Activated CD8-positive, alpha-beta memory T cell treated with anti-CD3 and anti-CD28 coated beads for 4 hours (primary cell): Measurements from ENCODE around the gene ISG20.

Experiments
- DNase-seq, 2 donors: peaks; one replicate each; pipeline ENCODE4 v3.0.0-alpha.2; 2020; ENCODE audit warnings: low read depth in 2 of 2

Gene ISG20

DNA sequence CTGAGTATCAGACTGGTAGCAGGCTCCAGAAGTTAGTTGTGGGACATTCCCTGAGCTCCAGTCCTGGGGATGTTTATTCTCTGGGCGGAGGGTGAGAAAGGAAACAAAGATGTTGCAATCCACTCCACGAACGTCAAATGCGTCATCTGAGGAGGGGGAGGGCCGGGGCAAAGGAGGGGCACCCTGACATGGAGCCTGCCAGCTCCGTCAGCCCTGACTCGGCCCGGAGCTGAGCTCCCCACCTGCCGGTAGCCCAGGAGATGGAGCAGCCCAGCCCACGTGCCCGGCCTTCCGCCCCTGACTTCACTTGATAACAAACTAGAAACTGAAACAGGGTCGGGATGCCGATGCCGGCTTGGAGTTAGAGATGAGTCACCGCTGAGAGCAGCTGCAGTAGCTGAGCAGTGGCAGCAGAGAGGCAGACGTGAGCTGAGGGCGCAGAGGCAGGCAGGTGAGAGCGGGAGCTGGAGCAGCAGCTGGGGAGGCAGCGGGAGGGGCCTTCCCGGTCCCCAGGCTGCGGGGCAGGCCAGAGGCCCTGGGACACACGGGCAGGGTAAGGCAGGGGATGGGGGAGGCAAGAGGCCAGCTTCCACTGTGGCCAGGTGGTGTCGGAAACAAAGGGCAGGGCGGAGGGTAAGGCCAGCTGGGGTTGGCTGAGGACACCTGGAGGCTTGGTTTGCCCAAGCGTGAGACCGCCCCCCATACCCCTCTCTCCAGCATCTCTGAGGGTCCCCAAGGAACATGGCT, at the start of gene ISG20:
TSS of gene ISG20 (plus strand) at position 391 of the 747 bp plus-strand sequence. CDS start at position 742, 351 bp downstream.
- DNase-seq: peak; percentile 92 to 98

DNA sequence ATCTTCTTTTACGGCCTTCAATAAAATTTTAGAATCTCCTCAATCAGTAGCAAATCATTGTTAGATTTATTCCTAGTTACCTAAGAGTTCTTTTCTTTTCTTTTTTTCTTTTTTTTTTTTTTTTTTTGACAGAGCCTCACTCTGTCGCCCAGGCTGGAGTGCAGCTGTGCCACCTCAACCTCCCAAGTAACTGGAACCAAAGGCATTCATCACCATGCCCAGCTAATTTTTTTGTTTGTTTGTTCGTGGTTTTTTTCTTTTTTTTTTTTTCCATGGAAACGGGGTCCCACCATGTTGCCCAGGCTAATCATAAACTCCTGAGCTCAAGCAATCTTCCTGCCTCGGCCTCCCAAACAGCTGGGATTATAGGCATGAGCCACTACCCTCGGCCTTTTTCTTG, 48.1 kb upstream of the ISG20 start:
- no peak for DNase-seq

- no peak for DNase-seq
Observed at GRCh38 chr15:88591384-88591783, 47.4 kb upstream of the ISG20 start.

GRCh38 chr15:88603885-88604284, 34.9 kb upstream of the ISG20 start:
- no peak for DNase-seq

- DNase-seq: no peak
Observed at GRCh38 chr15:88604381-88605188, 34.2 kb upstream of the ISG20 start.

DNA sequence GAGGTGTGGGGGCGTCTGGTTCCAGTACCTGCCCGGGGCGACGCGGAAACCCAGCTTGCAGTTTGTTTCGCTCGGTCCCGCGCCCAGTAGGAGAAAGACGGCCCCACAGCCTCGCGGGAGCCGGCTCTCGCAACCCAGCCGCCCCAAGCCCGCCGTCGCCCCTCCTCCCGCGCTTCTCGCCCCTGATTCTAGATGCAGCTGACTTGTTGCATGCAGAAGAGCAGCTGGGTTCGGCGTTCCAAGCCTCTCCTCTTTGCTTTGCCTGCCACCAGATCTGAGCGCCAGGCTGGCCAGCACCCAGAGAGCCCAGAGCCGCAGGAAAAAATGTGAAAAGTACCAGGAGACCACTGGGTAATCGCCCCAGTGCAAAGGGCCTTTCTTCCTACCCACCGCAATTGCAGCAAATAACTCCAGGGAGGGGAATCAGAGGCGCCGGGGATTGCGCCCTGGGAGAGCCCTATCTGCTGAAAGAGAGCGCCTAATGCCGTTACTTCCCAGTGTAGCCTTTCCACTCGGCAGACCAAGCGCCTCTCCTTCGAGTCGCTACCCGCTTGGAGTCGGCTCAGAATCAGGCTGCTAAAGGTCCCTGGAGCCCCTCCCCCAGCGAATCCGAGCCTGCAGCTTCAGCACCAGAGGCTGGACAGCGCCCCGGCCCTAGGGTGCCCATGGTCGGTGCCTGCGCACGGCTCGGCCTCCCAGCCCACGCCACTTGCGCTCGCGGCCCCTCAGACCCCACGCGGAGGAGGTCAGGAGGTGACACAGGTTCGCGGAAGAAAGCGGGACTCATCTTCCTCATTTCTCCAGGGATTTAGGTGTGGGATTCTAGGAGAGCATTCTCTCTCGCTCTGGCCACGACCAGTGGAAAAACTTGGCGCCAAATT, 33.4 kb upstream of the ISG20 start:
- DNase-seq: no peak

DNA sequence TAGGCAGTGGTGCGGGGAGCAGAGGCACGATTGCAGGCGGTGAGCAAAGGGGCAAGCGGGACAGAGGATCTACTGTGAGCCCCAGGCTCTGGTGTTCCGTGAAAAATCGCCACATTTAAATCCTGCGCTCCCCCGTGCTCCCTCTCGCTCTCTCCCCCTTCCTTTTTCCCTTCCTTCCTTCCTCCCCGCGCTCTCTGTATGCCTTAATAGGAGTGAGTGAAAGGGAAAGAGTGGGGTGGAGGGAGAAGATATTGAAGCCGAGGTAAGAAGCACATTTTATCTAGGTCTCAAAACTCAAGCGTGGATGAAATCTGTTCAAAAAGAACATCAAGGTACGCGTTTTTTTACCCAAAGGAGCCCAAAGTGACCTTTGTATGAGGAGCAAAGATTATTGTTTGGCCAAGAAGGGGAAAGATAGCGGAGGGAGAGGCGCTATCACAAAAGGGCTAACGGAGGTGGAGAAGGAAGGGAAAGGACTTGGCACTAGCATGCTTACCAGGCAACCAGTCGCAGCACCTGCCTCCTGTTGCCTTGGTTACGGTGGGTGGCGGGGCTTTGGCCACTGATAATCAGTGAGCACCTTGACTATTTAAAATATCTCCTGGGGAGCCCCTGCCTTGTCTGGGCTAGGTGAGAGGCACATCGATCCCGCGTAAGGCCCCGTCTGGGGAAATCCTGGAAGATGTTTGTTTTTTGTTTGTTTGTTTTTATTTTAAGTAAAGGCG, 32.6 kb upstream of the ISG20 start:
- no peak for DNase-seq

DNA sequence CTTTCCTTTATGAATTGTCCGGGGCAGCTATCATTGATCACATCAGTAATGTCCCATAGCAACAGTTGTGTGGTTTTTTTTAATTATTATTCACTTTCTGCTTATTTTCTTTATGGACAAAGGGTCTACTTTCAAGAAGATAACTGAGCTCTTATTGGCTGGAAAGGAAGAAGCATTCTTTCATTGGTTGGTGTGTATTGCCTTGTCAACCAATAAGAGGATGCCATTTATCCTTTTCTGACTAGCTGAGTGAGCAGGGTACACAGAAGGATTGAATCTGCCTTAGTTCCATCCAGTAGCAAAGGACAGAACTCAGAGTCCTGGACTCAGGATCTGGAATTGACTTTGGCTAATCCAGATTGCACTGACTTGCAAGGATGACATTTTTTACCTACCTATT, 30.9 kb upstream of the ISG20 start:
- DNase-seq: no peak

DNA sequence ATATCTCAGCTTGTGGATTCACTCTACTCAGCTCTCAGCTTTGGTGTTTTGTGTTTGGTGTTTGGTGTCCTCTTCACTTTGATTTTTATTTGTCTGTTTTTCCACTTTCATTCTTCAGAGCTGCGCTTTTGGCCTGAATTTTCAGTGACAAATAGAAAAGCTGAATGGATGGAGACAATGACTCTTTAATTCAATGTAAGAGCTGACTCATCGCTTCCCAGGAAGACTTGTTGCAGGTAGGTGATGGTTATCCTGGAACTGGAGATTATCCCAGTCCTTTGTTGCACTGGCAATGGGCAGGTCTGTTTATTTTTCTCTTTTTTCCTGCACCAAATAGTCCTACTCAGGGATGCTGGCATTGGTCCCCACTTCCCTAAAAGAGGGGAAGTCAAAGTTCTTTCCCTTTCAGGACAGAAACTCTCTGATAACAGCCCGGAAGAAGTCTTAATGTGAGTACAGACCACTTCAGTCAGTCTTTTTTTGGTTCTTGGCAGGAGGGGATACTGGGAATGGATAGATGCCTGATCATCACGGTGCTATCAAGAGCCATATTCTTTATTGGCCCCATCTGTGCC, 30.1 kb upstream of the ISG20 start:
- DNase-seq: no peak

- DNase-seq: no peak
Observed at GRCh38 chr15:88609344-88610090, 29.3 kb upstream of the ISG20 start.

GRCh38 chr15:88610701-88611231, 28.1 kb upstream of the ISG20 start:
- no peak for DNase-seq

DNA sequence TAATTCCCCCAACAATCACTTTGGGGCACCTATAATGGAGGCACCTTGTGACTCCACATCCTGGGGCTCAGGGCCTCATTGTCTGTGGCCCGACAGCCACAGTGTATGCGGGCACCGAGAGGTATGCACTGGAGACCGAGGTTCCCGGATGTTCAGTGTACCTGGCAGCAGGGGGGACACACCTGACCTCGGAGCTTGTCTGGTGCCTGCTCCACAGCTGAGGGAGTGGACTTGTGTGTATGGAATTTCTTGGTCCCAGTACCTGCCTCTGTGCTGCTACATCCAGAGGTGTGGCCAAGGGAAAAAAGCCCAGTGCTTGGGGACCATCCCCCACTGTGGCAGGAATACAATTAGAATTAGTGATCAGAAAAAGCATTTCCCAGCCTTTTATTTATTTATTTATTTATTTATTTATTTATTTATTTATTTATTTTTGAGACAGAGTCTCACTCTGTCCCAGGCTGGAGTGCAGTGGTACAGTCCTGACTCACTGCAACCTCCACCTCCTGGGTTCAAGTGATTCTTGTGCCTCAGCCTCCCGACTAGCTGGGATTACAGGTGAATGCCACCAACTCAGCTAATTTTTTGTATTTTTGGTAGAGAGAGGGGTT, 26.5 kb upstream of the ISG20 start:
- no peak for DNase-seq

DNA sequence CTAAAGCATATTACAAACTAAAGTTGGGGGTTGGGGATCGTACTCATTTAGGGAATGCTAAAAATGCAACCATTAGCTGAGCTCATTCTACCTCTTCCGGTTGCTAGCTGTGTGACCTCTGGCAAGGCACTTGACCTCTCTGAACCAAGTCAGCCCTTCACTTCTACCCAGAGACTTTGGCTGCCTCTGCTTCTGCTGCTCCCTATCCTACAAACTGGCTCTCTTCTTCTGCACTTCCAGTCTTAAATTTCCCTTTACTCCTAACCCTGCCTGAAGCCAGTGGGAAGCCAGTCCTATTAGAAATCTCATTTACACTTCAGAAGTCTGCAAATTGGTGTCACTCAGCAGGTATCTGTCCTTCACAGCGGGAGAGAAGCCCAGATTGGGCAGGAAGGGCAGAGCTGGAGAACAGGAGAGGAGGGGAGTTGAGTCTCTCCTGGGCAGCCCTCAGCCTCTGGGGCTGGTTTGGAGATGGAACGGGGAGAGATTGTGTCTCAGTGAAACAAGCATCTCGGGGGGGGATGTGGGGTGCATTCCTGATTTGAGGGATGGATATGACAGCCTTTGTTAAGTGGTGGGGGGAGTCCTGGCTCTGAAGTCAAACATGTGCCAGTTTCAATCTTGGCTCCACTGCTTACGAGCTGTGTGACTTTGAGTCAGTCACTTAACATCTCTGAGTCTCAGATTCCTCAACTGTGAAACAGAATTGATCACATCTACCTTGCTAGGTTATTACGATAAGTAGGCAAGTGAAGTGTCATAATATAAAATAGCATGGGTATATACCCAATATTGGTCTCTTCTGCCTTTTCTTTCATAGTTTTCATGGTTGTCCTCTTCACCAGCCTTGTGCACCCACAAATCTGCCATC, 25.5 kb upstream of the ISG20 start:
- DNase-seq: no peak

GRCh38 chr15:88615303-88616107, 23.3 kb upstream of the ISG20 start:
- no peak for DNase-seq

DNA sequence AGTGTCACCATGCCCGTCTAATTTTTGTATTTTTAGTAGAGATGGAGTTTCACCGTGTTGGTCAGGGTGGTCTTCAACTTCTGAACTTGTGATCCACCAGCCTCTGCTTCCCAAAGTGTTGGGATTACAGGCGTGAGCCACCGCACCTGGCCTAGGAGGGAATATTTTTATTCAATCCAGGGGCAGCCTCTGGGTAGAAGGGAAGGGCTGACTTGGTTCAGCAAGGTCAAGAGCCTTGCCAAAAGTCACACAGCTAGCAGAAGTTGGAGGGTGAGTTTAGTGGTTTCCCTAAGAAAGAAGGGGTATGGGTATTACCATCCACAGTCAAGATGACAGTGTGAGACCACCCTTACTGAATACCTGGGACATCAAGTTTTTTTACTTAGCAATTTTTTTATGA, 22.6 kb upstream of the ISG20 start:
- no peak for DNase-seq

DNA sequence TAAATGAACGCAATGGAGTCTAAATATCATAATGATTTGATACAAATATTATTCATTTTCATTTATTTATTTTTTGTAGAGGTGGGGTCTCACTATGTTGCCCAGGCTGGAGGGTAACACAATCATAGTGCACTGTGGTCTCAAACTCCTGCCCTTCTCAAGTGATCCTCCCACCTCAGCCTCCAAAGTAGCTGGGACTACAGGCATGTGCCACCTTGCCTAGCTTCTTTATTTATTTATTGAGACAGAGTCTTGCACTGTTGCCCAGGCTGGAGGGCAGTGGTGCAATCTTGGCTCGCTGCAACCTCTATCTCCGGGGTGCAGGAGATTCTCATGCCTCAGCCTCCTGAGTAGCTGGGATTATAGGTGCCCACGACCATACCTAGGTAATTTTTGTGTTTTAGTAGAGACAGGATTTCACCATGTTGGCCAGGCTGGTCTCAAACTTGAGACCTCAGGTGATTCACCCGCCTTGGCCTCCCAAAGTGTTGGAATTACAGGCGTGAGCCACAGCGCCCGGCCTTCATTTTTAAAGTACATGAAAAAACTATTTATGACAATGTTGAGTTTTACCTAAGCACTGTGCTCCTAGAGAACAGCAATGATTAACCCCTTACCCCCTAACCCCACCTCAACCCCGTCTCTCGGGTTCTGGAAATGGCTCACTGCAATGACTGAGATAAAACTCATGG, 21.6 kb upstream of the ISG20 start:
- no peak for DNase-seq

- DNase-seq: no peak
Observed at GRCh38 chr15:88617790-88618189, 21.0 kb upstream of the ISG20 start.
